Adipocyte (in vitro differentiated cells): ENCODE data around the gene LRBA.

Source experiments
- DNase-seq: peaks from one replicate; pipeline ENCODE4 v3.0.0-alpha.2; 2015; ENCODE audit warnings: low read depth
- H3K27me3 ChIP-seq: replicated peaks from 2 replicates; pipeline ENCODE4 v1.7.0; 2013; ENCODE audit warnings: mild to moderate bottlenecking, low read length, moderate library complexity; ENCODE audit not compliant: control insufficient read depth, insufficient read depth
- H3K36me3 ChIP-seq: 2 replicates; pipeline ENCODE4 v1.7.0; 2013; ENCODE audit warnings: low read length, mild to moderate bottlenecking, moderate library complexity; ENCODE audit not compliant: control insufficient read depth, insufficient read depth, severe bottlenecking
- H3K4me1 ChIP-seq: 2 replicates; pipeline ENCODE4 v1.7.0; 2013; ENCODE audit warnings: mild to moderate bottlenecking, low read length, moderate library complexity; ENCODE audit not compliant: control insufficient read depth, insufficient read depth
- H3K4me3 ChIP-seq: 2 replicates; pipeline ENCODE4 v1.7.0; 2013; ENCODE audit warnings: mild to moderate bottlenecking, low read length, moderate library complexity
- H3K9ac ChIP-seq: 2 replicates; pipeline ENCODE4 v1.7.0; 2013; ENCODE audit warnings: mild to moderate bottlenecking, low read length, moderate library complexity
- H3K9me3 ChIP-seq: 2 replicates; pipeline ENCODE4 v1.7.0; 2013; ENCODE audit warnings: mild to moderate bottlenecking, low read length, moderate library complexity; ENCODE audit not compliant: control insufficient read depth

LRBA gene

GRCh38 chr4:150784305-150784704, 230.8 kb downstream of the LRBA start:
- no peaks in the 10 kb centered on the region for H3K9me3 ChIP-seq
- no peak overlapping the region for H3K4me3 ChIP-seq
- no peak overlapping the region for H3K9ac ChIP-seq
- H3K4me1 ChIP-seq: peaks cover 16% of the 10 kb centered on the region
- DNase-seq: no peak
- no peaks in the 10 kb centered on the region for H3K27me3 ChIP-seq
- H3K36me3 ChIP-seq: no peaks in the 10 kb centered on the region

- no peak overlapping the region for H3K4me3 ChIP-seq
- H3K9ac ChIP-seq: no peak overlapping the region
- H3K27me3 ChIP-seq: no peaks in the 10 kb centered on the region
- no peaks in the 10 kb centered on the region for H3K36me3 ChIP-seq
- H3K4me1 ChIP-seq: peaks cover 21% of the 10 kb centered on the region
- peak; percentile 39 for DNase-seq
- H3K9me3 ChIP-seq: no peaks in the 10 kb centered on the region
Measured at GRCh38 chr4:150782921-150783320, 232.2 kb downstream of the LRBA start.

GRCh38 chr4:150782311-150782710, 232.8 kb downstream of the LRBA start:
- Histone ChIP-seq H3K9ac (no peak overlapping the region), H3K4me3 (no peak overlapping the region), H3K27me3 (no peaks in the 10 kb centered on the region), H3K36me3 (no peaks in the 10 kb centered on the region), H3K9me3 (no peaks in the 10 kb centered on the region), H3K4me1 (peaks cover 21% of the 10 kb centered on the region)
- peak; percentile 29 for DNase-seq

- Histone ChIP-seq H3K9me3 (no peaks in the 10 kb centered on the region), H3K9ac (no peak overlapping the region), H3K4me1 (peaks cover 21% of the 10 kb centered on the region), H3K4me3 (no peak overlapping the region), H3K36me3 (no peaks in the 10 kb centered on the region), H3K27me3 (no peaks in the 10 kb centered on the region)
- DNase-seq: no peak
Measured at GRCh38 chr4:150781191-150781590, 233.9 kb downstream of the LRBA start.

- DNase-seq: no peak
- no peaks in the 10 kb centered on the region for H3K9me3 ChIP-seq
- no peaks in the 10 kb centered on the region for H3K36me3 ChIP-seq
- no peak overlapping the region for H3K9ac ChIP-seq
- no peak overlapping the region for H3K4me3 ChIP-seq
- H3K4me1 ChIP-seq: peaks cover 21% of the 10 kb centered on the region
- H3K27me3 ChIP-seq: no peaks in the 10 kb centered on the region
Measured at GRCh38 chr4:150779707-150780106, 235.4 kb downstream of the LRBA start.

GRCh38 chr4:150773729-150774449, 241.2 kb downstream of the LRBA start:
- H3K36me3 ChIP-seq: no peaks in the 10 kb centered on the region

GRCh38 chr4:150773032-150773431, 242.1 kb downstream of the LRBA start:
- no peak overlapping the region for H3K4me3 ChIP-seq
- peaks cover 11% of the 10 kb centered on the region for H3K4me1 ChIP-seq
- H3K9me3 ChIP-seq: no peaks in the 10 kb centered on the region
- no peak for DNase-seq
- H3K36me3 ChIP-seq: no peaks in the 10 kb centered on the region
- no peaks in the 10 kb centered on the region for H3K27me3 ChIP-seq
- H3K9ac ChIP-seq: no peak overlapping the region

More at GRCh38 chr4:150773729-150774449, 241.2 kb downstream of the LRBA start:
- DNase-seq: no peak
- H3K4me1 ChIP-seq: peaks cover 16% of the 10 kb centered on the region
- H3K9ac ChIP-seq: no peak overlapping the region
- H3K27me3 ChIP-seq: no peaks in the 10 kb centered on the region
- H3K4me3 ChIP-seq: no peak overlapping the region
- H3K9me3 ChIP-seq: no peaks in the 10 kb centered on the region

- Histone ChIP-seq H3K4me3 (no peak overlapping the region), H3K9ac (no peak overlapping the region), H3K9me3 (no peaks in the 10 kb centered on the region), H3K4me1 (peaks cover 11% of the 10 kb centered on the region), H3K36me3 (no peaks in the 10 kb centered on the region), H3K27me3 (no peaks in the 10 kb centered on the region)
- no peak for DNase-seq
Measured at GRCh38 chr4:150771382-150771781, 243.7 kb downstream of the LRBA start.

GRCh38 chr4:150769845-150770244, 245.2 kb downstream of the LRBA start:
- H3K9me3 ChIP-seq: no peaks in the 10 kb centered on the region
- H3K9ac ChIP-seq: no peak overlapping the region
- no peaks in the 10 kb centered on the region for H3K27me3 ChIP-seq
- H3K36me3 ChIP-seq: no peaks in the 10 kb centered on the region
- H3K4me1 ChIP-seq: peaks cover 11% of the 10 kb centered on the region
- no peak for DNase-seq
- no peak overlapping the region for H3K4me3 ChIP-seq

GRCh38 chr4:150769248-150769647, 245.8 kb downstream of the LRBA start:
- DNase-seq: peak; percentile 51
- Histone ChIP-seq H3K4me3 (no peak overlapping the region), H3K27me3 (no peaks in the 10 kb centered on the region), H3K4me1 (peaks cover 11% of the 10 kb centered on the region), H3K9ac (no peak overlapping the region), H3K36me3 (no peaks in the 10 kb centered on the region), H3K9me3 (no peaks in the 10 kb centered on the region)

GRCh38 chr4:150768497-150768896, 246.6 kb downstream of the LRBA start:
- Histone ChIP-seq H3K27me3 (no peaks in the 10 kb centered on the region), H3K36me3 (no peaks in the 10 kb centered on the region), H3K4me3 (no peak overlapping the region), H3K9ac (no peak overlapping the region), H3K9me3 (no peaks in the 10 kb centered on the region), H3K4me1 (peaks cover 11% of the 10 kb centered on the region)
- no peak for DNase-seq

- Histone ChIP-seq H3K4me3 (no peak overlapping the region), H3K9ac (no peak overlapping the region), H3K9me3 (no peaks in the 10 kb centered on the region), H3K36me3 (no peaks in the 10 kb centered on the region), H3K4me1 (peaks cover 11% of the 10 kb centered on the region), H3K27me3 (no peaks in the 10 kb centered on the region)
- DNase-seq: no peak
Measured at GRCh38 chr4:150765216-150765615, 249.9 kb downstream of the LRBA start.
